Stimulated activated CD8-positive, alpha-beta memory T cell treated with anti-CD3 and anti-CD28 coated beads, Interleukin-4, amount 100 ng/mL, for 24 hours (primary cell): ENCODE measurements around the gene SKIC8.

Source experiments
- DNase-seq: peaks from one replicate; pipeline ENCODE4 v3.0.0-alpha.2; 2020; ENCODE audit warnings: low read depth

SKIC8 gene

DNA sequence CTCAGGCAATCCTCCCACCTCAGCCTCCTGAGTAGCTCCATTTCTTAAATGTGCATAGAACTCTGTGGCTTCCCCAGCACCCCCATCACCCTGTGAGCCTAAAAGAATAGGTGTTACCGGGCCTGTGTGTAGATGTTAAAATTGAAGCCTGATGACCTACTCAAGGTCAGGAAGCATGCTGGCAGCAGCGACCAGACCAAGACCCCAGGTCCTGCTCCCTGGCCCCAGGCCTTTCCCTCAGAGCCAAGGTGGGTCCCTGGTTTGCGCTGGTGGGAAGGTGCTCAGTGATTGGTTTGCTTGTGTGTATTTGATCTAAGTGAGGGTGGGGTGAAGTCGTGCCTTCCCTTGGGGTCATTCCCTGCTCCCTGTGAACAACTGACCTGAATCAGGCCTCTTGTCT is 22.4 kb upstream of the SKIC8 start:
- no peak for DNase-seq

GRCh38 chr15:78321041-78321570 is 21.7 kb upstream of the SKIC8 start:
- no peak for DNase-seq

DNA sequence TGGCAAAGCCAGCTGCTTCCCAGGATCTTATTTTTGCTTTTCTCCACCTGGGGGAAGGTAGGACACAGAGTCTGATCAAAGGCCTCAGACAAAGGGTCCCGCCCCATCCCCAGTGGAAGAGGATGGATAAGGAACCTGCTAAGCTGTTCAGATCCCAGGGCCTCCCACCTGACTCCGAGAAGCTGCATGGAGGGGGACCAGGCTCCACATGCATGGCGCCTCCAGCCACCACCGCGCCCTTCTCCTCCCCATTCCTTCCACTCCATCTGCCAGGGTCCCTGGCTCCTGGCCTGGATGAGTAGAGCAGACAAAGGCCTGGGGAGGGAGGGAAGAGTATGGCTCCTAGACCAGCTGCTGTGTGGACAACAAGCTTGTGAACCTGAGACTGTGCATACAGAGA is 20.8 kb upstream of the SKIC8 start:
- no peak for DNase-seq

- no peak for DNase-seq
Observed at GRCh38 chr15:78319588-78319987, 20.2 kb upstream of the SKIC8 start.

- no peak for DNase-seq
Observed at GRCh38 chr15:78317145-78317836, 17.9 kb upstream of the SKIC8 start.

GRCh38 chr15:78316283-78317083 is 17.1 kb upstream of the SKIC8 start:
- DNase-seq: no peak

DNA sequence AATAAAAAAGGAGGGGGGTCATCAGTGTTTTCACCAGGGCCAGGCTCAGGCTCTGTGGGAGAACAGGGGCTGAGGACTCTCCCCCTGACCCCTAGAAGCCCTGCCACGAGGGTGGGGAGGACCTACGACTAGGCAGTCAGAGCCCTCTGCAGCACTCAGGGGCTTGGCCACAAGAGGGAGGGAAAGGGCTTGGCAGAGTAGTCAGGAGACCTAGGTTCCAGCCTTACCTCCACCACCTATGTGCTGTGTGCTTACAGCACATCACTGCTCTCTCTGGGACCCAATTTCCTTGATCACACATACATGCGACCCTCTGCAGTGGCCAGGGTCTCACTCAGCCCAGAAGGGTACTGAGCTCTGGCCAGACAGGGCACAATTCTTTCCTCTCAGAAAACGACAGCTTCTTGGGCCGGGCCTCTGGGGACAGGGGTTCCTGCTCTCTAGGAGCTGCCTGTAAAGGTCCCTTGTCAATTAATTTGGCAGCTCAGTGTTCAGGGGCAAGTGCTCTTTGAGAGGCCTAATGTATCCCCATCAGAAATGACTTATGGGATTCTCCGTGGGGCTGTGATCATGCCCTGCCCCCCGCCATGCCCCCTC is 16.4 kb upstream of the SKIC8 start:
- no peak for DNase-seq

- no peak for DNase-seq
Observed at GRCh38 chr15:78314181-78314581, 14.8 kb upstream of the SKIC8 start.

GRCh38 chr15:78313383-78313782 is 14.0 kb upstream of the SKIC8 start:
- no peak for DNase-seq

GRCh38 chr15:78312957-78313356 is 13.5 kb upstream of the SKIC8 start:
- DNase-seq: no peak

DNA sequence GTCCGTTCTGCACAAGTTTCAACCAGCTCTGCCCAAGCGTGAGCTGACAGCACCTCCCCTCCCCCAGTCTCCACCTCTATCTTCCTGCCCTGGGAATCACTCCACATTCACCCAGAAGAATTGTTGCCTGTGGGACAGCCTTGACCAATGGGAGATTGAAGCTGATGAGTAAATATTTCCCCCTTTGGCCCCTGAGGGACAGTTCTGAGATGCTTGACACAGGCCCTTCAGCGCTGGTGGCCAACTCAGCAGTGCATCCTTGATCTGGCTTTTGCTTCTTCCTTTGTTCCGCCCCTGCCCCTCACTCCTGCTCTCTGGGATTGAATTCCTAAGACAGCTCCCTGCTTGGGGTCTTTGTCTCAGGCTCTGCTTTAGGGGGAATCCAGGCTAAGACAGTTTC is 13.1 kb upstream of the SKIC8 start:
- DNase-seq: no peak

- no peak for DNase-seq
Observed at GRCh38 chr15:78311292-78311691, 11.9 kb upstream of the SKIC8 start.

- peak; percentile 28 for DNase-seq
Observed at GRCh38 chr15:78308422-78309032, 9.1 kb upstream of the SKIC8 start.

DNA sequence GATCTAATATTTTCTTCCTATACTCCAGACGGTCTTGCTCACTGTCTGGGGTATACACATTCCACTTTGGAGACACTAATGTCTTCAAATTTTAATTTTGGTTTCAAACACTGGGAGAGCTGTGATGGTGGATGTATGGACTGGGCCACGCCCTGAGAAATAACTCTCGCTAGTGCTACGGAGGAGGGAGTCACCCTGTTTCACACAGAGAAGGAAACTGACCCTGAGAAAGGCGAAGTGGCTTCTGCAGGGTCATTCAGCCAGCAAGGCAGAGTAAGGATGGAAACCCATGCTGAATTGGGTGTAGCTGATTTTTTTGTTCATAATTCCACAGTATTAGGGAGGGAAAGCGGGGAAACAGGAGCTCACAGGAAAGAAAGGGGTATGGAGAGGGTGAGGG is 8.6 kb upstream of the SKIC8 start:
- no peak for DNase-seq

DNA sequence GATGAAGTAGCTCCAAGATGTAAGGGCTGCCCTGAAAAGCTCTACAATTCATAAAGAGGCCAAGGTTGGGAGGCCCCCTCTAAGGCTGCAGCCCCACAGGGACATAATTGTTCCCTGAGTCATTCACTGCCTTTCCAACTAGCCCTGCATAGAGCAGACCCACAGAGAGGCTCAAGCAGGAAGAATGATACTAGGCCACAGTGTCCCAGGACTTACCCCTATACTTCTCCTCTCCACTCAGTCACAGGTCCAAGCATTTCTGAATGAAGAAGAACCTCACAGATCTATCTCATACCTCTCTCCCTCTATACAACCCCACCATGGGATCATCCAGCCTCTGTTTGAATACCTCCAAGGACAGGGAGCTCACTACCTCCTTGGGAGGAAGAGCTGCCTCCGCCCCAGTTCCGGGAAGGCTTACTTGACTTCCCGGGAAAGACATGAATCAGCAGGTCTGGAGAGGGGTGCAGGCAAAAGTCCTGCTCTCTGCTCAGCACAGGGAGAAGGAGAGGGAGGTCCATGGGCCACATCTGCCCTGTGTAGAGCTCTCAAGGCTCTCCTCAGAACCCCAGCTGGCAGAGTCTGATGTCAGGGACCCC is 6.9 kb upstream of the SKIC8 start:
- DNase-seq: no peak

DNA sequence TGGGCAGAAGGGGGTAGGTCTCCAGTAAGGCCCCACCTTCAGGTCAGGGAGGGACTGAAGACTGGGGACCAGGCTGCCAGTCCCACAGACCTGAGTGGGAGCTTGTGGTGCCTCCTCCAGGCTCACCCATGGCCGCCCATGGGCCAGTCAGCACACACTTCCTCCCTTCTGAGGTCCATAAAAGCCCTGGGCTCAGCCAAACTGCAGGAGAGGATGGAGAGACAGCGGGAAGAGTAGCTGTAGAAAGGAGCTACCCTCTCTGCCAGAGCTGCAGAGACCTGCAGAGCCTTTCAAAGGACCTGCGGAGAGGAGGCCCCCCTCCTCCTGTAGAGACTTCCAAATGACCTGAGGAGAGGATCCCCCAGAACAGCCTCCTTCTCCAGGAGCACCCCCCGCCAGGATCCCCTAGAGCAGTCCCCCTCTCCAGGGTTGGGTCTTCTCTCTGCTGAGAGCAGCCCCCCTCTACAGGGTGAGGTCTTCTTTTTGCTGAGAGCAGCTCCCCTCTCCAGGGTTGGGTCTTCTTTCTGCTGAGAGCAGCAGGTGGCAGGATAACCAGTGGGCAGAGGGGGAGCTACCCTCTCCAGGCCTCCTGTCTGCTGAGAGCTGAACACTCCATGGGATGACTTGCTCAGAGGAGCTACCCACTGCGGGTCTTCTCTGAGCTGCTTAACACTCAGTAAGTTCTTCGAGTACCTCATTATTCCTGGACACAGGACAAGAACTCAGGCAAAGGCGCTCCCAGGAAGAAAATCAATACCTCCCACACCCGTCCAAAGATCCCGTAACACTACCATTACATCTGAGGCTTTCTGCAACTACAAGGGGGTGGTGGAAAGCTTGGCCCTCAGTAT is 5.0 kb upstream of the SKIC8 start:
- no peak for DNase-seq

- no peak for DNase-seq
Observed at GRCh38 chr15:78302579-78303312, 3.3 kb upstream of the SKIC8 start.

GRCh38 chr15:78301828-78302227 is 2.4 kb upstream of the SKIC8 start:
- DNase-seq: no peak

- DNase-seq: no peak
Observed at GRCh38 chr15:78301326-78301725, 1.9 kb upstream of the SKIC8 start.

DNA sequence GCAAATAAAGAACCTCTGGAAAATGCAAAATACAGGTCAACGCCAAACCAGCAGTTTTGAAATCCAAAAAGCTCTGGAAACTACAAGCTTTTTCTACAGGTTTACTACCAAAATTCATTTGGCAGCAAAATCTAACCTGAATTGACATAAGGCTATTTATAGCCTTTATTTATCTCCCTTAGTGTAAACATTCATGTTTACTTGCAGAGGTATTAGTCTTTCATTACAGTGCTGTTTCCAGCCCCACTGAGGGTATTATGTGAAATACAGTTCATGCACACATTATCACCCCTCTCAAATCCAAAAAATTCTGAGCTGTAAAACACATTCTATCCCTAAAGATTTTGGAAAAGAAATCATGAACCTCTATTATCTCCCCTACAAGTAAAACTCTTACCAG is 7.2 kb downstream of the SKIC8 start:
- DNase-seq: no peak

DNA sequence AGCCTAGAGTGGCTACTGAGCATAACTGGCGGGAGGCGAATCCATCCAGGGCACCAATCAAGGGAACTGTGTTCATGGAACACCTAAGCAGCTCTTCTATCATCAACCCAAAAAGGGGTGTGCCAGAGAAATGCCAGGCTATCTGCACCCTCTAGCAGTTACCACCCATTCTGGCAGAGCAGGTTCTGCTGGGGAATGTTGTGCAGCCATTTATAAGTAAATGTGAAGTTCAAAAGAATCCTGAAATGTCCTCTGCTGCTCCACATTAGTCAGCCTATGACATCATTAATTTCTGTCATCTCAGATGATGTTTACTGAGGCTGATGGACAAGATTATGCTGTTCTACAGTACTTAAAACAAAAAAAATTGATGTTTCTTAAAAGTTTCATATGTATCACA is 7.7 kb downstream of the SKIC8 start:
- DNase-seq: no peak
